ENCODE data around the gene TMED10.

DNA sequence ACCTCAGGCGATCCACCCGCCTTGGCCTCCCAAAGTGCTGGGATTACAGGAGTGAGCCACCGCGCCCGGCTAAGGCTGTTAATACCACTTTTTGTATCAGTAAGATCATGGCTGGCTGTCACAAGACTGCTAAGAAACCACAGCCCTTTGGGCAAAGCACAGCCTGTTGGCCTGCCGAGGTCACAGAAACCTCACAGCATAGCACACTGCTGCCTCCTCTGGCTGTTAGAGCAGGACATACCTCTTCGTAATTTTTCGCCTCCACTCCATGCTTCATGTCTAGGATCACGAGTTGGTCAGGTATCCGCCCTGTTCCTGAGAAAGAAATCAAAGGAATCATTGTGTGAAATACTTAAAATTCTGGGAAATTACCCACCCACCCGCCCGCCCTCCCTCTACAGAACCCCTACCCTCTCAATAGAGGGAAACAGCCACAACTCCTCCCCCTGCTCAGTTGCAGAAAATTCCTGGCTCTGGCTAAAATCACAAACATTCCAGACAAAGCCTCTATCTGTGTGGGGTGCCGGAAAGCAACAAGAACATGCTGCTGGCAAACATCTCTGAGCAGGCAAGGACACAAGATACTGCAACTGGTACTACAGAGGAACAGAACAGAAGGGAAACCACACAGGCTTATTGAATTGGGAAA, 28.9 kb downstream of the TMED10 start:
- no peak for TF ChIP-seq RCOR1 (IDR thresholded peaks at IDR 0.05; ENCODE audit: low read depth, low read length)
- TF ChIP-seq CBX8 (IDR thresholded peaks at IDR 0.05) = no peak
- TF ChIP-seq NR3C1 (IDR thresholded peaks at IDR 0.05) = no peak

All from A549 (cell line).